ENCODE data around the gene ELP5.

ELP5 gene

DNA sequence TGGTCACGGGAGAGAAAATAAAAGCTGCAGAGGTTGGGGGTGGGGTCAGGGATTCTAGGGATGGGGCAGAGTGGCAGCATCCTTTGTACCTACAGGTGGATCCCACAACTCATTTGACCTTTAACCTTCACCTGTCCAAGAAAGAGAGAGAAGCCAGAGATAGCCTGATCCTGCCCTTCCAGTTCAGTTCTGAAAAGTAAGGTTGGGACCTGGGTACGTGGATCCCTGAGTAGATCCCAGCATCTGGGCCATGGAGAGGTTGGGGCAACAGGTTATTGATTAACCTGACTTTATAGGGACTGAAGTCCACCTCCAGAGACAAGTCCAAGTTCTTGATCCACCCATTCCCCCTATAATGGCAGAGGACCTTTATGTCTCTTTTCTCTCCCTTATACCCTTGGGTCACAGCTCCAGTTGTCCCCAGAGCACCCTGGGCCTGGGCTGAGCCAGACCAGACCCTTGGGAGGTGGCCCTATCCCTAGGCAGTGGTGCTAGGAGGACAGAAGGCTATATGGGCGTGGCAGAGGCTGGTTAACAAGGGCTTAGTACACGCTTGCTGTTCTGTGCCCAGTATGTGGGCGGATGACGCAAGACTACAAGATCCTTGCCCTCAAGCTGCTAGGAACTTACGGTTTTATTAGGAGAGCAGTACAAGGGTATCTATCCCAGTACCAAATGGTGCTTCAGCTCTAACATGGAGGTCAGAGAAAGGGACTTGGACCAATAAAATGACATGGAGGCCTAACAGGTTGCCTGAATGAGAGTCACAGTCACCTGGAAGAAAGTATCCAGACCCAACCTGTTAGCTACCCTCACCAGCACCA, 6.9 kb downstream of the ELP5 start:
- FAIRE-seq, result no peak

DNA sequence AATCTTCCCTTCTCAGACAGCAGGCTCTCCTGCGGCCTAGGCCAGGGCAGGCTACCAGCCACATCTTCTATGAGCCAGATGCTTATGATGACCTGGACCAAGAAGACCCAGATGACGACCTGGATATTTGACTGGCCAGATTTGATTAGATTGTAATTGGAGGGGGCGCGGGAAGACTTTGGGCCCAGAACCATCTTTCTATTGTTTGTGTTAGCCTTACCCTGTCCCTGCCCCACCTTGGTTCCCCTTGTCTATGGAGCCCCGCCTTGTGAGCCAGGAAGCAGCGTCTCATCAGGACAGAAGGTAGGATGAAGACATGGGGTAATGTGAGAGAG, 7.5 kb downstream of the ELP5 start:
- FAIRE-seq, result no peak

DNA sequence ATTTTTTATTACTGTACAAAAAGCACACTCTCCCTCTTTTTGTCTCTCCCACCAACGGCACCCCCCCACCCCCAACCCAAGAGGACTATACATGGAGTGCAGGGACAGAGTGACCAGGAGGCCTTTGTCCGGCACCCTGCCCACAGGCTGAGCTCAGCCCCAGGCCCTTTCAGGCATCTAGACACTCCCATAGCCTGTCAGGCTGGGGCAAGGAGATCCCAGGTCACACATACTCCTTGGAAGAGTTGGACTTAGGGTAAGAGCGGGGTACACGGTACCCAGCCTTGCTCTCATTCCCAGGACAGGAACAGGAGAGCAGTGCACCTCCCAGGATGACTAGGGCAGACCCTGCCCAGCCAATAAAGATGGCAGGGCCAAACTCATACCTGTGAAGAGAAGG, 8.1 kb downstream of the ELP5 start:
- no peak for FAIRE-seq

DNA sequence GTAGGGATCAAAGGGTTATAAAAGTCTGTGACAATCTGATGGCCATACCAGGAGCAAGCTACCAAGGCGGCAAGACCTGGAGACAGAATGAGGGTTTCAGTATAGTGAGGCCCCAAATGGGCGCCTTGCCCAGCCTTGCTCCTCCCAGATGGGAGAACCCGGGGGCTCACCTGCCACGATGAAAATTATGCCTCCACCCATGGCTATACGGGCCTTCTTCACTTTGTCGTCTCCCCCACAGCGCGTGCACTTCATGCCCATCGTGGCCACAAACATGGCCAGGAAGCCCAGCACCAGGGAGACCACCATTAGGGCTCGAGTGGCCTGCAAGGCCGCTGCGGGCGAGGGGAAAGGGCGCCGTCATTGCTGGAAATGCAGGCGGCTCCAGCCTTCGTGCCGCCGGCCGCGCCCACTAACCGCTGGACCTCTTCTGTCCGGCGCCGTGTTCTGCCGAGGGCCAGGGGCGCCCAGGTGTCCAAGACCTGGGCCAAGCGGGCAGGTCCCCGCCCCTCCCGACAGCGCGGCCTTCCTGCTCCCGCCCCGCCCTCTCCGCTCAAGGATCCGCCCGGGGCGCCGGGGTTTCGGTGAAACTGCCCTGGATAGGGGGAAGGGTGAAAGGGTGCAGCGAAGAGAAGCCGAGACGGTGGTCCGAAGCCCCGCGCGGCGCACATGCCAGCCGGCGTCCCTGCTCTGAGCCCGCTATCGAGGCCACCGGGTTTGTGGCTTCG, 8.8 kb downstream of the ELP5 start:
- FAIRE-seq, result no peak

DNA sequence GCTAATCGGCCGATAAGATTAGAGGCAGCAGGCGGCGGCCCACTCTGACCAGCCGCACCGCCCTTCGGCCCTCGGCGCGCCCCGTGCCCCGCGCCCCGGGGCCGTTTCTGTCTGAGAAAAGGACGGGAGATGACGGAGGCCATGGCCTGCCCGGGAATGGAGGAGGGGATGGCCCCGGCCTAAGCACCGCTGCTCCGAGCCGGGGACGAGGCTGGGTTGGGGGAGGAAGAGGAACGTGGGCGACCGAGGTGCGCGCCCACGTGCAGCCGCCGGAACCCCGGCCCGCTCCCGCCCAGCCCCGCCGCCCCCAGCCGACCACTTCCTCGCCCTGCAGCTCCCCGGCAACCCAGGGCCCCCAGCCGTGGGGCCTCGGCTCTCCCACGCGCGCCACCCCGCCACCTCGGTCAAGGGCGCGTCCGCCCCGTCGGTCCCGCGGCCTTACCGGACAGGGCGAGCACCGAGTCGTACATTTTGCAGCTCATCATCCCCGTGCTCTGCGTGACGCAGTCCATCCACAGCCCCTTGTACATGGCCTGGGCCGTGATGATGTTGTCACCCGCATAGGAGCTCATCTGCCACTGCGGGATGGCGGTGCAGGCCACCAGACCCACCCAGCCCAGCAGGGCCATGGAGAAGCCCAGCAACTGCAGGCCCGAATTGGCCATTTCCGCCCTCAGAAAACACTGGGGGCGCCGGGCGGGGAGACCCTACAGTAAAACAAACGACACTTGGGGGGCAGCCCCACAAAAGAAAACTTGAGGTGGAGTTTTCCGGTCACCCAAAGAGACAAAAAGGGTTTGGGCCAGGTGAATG, 9.6 kb downstream of the ELP5 start:
- FAIRE-seq, result no peak

DNA sequence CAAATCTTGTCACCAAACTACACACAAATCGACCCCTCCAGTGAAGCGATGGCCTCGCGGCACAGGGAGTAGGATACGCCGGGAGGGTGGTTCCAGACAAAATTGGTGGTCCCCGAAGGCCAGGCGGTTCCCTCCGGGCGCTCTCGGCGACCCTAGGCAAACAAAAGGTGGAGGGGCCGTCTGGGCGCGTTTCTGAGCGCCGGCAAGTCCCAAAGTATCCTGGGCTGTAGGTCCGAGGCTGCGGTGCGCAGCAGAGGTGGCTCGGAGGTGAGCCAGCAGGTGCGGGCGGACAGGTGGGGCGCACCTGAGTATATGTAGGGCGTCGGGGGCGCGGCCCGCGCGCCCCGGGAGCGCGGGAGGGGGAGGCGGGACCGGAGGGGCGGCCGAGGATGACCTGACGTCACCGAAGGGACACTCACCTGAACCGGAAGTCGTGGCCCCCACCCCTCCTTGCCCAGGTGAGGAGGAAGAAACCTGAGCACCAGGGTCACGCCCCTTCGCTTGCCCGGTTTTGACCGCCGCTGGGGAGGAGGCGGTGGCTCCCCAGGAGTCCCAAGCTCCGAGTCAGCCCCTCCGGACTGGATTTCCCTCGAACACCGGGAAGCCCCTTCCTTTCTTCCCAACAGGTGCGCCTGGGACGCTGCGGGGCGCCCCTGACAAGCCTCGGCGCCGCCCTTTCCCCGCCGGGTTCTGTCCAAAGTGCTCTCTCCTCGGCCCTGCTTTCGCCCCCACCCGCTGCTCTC, 10.3 kb downstream of the ELP5 start, which contains the start of gene CLDN7:
TSS of gene CLDN7 (minus strand) at position 287 of the 743 bp plus-strand sequence. CDS start 435 bp downstream, outside the sequence.
- no peak for FAIRE-seq

DNA sequence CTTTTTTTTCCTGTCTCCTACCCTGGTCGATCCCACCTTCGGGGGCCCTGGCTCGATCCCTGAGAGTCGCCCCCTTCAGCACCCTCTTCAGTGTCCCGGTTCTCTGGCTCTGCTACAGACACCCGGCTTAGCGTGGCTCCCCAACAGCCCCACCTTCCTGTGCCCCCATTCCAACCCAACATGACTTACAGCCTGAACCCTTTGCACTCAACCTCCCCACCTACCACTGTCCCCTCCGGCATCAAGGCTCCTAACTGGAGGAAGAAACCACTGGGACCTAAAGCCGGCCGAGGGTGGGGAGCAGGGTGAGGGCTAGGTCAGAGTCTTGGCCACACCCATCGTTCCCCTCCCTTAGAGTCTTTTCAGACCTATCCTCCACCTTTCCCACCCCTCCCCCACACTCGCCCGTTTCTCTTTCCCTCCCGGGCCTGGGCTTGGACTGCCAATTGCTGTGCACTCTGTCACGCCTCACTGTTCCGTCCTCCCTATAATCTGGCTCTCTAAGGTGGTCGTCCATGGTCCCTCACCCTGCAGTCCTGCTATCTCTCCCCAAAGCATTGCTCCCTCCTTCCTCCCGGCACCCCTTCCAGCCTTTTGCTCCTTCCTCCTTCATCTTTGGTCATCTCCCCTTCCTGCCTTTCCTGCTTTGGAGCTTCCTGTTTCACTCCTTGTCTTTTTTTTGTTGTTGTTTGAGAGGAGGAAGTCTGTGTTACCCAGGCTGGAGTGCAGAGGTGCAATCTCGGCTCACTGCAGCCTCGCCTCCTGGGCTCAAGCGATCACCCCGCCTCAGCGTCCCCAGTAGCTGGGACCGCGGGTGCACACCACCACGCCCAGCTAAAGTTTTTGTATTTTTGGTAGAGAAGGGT, 11.2 kb downstream of the ELP5 start:
- FAIRE-seq, result no peak

DNA sequence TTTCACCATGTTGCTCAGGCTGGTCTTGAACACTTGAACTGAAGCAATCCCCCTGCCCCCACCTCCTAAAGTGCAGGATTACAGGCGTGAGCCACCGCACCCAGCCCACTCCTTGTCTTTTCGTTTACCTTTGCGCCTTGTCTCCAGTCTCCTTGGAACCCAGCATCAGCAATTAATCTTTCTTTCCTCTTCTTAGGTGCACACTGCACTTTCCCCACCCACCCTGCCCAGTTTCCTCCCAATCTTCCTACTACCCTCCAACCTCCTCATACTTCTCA, 11.7 kb downstream of the ELP5 start:
- FAIRE-seq, result no peak

DNA sequence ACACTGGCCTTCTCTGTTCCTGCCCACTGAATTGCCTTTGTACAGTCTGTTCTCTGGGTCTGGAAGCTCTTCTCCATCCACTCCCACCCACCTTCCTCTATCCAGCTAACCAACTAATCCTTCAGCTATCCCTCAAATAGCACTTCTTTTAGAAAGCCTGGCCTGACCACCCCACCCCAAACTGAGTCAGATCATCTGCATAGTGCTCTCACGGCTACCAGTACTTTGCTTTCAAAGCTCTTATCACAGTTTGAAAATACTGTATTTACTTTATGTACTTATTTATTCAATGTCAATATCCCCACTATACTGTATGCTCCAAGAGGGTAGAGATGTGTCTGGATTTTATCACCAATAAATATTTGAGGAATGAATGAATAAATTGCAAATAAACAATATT, 14.8 kb downstream of the ELP5 start:
- no peak for FAIRE-seq

DNA sequence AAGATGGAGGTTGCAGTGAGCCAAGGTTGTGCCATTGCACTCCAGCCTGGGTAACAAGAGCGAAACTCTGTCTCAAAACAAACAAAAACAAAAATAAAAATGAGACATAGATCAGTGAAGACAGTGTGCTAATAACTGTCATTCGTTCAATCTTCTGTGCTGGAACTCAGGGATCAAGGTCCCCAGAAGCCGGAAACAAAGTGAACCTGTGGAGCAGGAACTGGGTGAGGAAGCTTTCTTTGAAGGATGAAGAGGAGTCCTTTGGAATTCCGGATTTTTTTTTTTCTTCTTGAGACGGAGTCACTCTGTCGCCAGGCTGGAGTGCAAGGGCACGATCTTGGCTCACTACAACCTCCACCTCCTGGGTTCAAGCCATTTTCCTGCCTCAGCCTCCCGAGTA, 27.4 kb downstream of the ELP5 start:
- FAIRE-seq, result no peak

DNA sequence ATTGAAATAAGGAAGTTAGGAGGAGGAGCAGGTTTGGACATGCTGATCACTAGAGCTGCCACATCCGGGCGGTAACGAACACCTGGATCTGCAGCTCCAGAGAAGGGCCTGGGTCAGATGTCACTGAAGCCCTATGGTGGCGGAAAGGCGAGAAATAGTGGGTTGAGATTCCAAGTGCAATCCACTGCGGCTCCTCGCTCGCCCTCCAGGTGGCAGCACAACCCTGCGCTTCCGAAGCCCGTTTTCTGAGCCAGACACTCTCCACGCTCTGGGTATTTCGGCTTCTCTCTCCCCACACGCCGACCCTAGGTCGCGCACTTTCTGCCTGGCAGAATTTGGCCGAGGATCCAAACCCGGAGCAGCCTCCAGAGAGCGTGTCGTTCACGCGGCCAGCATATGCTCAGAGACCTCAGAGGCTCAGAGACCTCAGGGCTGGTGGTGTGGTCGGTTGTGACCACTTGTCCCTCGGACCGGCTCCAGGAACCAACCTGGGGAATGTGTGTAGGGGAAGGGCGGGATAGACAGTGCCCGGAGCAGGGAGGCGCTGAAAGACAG, 28.6 kb downstream of the ELP5 start:
- FAIRE-seq, result peak; percentile 41

DNA sequence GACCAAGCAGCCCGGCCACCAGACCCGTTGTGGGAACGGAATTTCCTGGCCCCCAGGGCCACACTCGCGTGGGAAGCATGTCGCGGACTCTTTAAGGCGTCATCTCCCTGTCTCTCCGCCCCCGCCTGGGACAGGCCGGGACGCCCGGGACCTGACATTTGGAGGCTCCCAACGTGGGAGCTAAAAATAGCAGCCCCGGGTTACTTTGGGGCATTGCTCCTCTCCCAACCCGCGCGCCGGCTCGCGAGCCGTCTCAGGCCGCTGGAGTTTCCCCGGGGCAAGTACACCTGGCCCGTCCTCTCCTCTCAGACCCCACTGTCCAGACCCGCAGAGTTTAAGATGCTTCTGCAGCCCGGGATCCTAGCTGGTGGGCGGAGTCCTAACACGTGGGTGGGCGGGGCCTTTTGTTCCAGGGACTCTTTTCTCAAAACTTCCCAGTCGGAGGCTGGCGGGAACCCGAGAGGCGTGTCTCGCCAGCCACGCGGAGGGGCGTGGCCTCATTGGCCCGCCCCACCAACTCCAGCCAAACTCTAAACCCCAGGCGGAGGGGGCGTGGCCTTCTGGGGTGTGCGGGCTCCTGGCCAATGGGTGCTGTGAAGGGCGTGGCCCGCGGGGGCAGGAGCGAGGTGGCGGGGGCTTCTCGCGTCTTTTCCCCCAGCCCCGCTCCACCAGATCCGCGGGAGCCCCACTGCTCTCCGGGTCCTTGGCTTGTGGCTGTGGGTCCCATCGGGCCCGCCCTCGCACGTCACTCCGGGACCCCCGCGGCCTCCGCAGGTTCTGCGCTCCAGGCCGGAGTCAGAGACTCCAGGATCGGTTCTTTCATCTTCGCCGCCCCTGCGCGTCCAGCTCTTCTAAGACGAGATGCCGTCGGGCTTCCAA, 29.3 kb downstream of the ELP5 start, which contains the start of gene SLC2A4:
TSS of gene SLC2A4 (plus strand) at position 645 of the 879 bp plus-strand sequence. CDS start at position 862, 217 bp downstream.
- peak; percentile 18 for FAIRE-seq

DNA sequence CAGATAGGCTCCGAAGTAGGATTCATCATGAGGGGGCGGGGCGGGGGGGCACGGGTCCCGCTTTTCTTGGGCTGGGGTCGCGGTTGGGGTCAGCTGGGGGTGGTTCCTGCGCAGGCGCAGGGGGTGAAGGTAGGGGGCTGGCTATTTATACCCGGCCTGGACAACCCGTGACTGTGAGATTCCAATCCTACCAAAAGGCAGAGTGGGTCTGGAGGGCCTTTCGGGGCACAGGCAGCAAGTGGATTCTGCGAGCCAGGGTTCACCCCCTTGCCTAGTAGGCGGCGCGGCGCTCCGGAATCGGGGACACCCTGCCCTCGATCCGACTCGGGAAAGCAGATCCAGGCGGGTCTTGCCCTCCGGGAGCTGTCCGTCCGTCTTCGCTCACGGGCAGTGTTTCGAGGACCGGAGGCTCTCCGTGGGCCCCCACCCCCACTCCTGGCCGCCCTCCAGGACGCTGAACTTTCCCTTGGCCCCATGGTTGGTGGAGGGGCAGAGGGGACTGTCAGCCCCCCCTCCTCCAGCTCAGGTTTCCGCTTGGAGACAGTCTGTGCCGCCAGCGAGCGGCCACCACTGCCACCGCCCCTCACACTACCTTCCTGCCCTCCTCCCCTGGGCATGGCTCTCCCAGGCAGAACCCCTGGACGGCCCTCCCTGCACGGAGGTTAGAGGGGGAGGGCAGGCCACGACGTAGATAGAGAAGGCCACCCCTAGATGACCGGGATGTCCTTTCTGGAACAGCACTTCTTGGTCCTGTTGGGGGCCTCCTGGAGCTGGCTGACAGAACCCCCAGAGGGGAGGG, 30.1 kb downstream of the ELP5 start:
- no peak for FAIRE-seq

DNA sequence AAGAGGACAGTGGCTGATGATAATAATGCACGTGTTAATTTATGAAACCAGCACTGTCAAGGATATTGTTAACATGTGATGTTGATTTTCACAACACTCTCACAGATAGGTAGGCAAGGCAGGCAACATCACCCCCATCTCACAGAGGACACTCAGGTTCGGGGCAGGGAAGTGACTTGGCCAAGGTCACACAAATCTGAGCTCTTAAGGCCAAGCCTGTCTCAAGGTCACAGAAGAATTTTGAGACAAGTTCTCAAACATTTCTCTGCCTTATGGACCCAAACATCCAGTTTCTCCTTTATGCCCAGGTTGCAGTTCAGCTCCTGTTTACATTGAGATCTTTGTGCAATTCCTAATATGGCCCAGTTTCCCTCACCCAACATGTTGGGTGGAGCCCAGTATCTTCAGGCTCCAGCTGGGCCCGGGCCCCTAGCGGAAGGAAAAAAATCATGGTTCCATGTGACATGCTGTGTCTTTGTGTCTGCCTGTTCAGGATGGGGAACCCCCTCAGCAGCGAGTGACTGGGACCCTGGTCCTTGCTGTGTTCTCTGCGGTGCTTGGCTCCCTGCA, 30.8 kb downstream of the ELP5 start:
- no peak for FAIRE-seq

DNA sequence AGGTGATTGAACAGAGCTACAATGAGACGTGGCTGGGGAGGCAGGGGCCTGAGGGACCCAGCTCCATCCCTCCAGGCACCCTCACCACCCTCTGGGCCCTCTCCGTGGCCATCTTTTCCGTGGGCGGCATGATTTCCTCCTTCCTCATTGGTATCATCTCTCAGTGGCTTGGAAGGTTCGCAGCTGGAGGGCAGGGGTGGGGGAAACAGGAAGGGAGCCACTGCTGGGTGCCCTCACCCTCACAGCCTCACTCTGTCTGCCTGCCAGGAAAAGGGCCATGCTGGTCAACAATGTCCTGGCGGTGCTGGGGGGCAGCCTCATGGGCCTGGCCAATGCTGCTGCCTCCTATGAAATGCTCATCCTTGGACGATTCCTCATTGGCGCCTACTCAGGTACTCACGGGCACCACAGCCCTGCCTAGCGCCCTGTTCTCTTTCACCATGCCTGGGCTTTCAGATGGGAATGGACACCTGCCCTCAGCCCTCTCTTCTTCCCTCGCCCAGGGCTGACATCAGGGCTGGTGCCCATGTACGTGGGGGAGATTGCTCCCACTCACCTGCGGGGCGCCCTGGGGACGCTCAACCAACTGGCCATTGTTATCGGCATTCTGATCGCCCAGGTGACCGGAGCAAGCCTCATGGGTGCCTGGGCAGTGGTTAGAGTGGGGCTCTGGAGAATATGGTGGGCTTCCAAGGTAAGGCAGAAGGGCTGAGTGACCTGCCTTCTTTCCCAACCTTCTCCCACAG, 31.6 kb downstream of the ELP5 start:
- FAIRE-seq, result no peak

DNA sequence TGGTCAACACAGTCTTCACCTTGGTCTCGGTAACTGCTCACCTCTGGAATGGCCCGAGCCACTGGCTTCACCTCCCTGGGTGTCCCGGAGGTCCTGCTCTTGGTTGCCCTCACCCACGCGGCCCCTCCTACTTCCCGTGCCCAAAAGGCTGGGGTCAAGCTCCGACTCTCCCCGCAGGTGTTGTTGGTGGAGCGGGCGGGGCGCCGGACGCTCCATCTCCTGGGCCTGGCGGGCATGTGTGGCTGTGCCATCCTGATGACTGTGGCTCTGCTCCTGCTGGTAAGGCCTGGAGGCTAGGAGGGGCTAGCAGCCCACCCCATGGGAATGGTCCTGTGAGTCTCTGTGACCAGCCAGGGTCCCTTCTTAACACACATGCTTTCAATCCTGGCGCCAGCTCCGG, 32.9 kb downstream of the ELP5 start:
- no peak for FAIRE-seq

DNA sequence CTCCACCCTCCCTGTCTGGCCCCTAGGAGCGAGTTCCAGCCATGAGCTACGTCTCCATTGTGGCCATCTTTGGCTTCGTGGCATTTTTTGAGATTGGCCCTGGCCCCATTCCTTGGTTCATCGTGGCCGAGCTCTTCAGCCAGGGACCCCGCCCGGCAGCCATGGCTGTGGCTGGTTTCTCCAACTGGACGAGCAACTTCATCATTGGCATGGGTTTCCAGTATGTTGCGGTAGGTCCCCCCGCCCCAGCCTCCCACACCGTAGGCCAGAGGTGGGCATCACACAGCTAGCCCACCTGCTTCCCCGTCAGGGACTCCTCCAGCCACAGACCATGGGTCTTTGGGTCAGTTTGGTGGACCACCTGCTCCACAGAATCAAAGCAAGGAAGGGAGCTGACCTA, 33.7 kb downstream of the ELP5 start:
- no peak for FAIRE-seq

DNA sequence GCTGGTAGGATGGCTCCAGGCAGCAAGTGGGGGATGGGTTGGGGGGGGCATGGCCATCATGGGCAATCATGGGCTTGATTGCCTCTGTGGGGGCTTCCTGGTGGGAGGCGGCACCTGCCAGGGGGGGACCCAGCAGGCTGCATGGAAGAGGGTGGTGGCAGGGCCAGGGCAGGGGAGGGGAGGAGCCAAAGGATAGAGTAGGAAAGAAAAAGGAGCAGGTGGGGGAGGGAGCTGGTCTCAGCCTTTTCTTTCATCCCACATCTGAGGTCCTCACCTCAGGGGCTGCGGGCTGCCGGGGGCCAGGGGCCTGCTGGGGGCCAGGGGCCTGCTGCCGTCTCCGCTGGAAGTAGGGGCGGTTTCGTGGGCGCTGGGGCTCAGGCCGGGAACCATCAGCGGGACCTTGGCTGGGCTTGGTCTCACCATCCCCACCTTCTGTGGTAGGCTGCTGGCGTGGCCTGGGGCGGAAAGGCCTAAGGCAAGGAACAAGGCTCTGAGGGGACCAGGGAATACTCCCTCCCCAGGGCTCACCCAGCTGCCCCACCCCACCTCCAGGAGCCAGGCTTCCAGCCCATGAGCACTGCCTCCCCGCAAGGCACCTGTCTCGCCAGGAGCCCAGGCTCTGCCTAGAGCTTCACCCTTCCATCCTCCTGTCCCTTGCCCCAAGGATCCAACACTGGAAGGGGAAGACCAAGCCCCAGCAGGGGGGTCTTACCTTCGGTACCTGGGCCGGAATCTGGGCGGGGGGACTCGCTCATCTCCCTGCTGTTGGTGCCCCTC, 37.4 kb downstream of the ELP5 start:
- no peak for FAIRE-seq

Measured in endometrium (tissue), 2 donors.